HG03460 (cell line): ENCODE measurements around the gene LCP1.

Experiments
- ATAC-seq: cut with Tn5 transposase; IDR thresholded peaks from one replicate; pipeline ENCODE4 v1.9.1; 2021; ENCODE audit not compliant: unreplicated experiment

LCP1 gene

GRCh38 chr13:46103037-46103436 lies 78.9 kb downstream of the LCP1 start:
- ATAC-seq = no peak

- no peak for ATAC-seq
Measured at GRCh38 chr13:46102255-46102605, 79.7 kb downstream of the LCP1 start.

- no peak for ATAC-seq
Measured at GRCh38 chr13:46101484-46102254, 80.3 kb downstream of the LCP1 start.

- no peak for ATAC-seq
Measured at GRCh38 chr13:46101002-46101401, 81.0 kb downstream of the LCP1 start.

- ATAC-seq = no peak
Measured at GRCh38 chr13:46100191-46100815, 81.7 kb downstream of the LCP1 start.

GRCh38 chr13:46097663-46098062 lies 84.3 kb downstream of the LCP1 start:
- no peak for ATAC-seq

GRCh38 chr13:46097015-46097414 lies 85.0 kb downstream of the LCP1 start:
- no peak for ATAC-seq

GRCh38 chr13:46094478-46094877 lies 87.5 kb downstream of the LCP1 start:
- ATAC-seq = no peak

- no peak for ATAC-seq
Measured at GRCh38 chr13:46088821-46089562, 93.0 kb downstream of the LCP1 start.

GRCh38 chr13:46087481-46087880 lies 94.5 kb downstream of the LCP1 start:
- no peak for ATAC-seq

- ATAC-seq = no peak
Measured at GRCh38 chr13:46086985-46087384, 95.0 kb downstream of the LCP1 start.

- no peak for ATAC-seq
Measured at GRCh38 chr13:46086421-46086922, 95.5 kb downstream of the LCP1 start.

- no peak for ATAC-seq
Measured at GRCh38 chr13:46085737-46086136, 96.2 kb downstream of the LCP1 start.

- no peak for ATAC-seq
Measured at GRCh38 chr13:46082324-46082723, 99.7 kb downstream of the LCP1 start.

GRCh38 chr13:46079770-46080169 lies 102.2 kb downstream of the LCP1 start:
- ATAC-seq = no peak

- no peak for ATAC-seq
Measured at GRCh38 chr13:46077265-46077664, 104.7 kb downstream of the LCP1 start.

GRCh38 chr13:46076827-46077226 lies 105.2 kb downstream of the LCP1 start:
- no peak for ATAC-seq
